ENCODE measurements around the gene NUP205.

NUP205 gene

DNA sequence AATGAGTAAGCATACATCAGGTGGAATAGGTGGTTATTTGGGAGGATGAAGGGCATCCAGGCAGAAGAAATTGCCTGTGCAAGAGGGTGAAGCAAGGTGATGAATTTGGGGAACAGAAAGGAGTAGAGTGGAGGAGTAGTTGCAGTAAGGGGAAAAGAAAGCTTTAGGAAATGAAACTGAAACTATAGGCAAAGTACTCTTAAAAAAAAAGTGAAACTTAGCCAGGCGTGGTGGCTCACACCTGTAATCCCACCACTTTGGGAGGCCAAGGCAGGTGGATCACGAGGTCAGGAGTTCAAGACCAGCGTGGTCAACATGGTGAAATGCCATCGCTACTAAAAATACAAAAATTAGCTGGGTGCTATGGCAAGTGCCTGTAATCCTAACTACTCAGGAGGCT, 17.6 kb downstream of the NUP205 start:
- no peak overlapping the region for H3K27ac ChIP-seq (ENCODE audit: low read depth in 2 of 2, low read length in 2 of 2)
- H3K4me3 ChIP-seq (ENCODE audit: low read length in 2 of 2): no peak overlapping the region
- no peaks in the 10 kb centered on the region for H3K9me3 ChIP-seq (ENCODE audit: control insufficient read depth in 2 of 2, low read length in 2 of 2)
- peaks cover 59 to 60% of the 10 kb centered on the region in 2 donors for H3K36me3 ChIP-seq (ENCODE audit: control insufficient read depth in 2 of 2, insufficient read depth in 2 of 2, low read length in 2 of 2)
- H3K27me3 ChIP-seq (ENCODE audit: control insufficient read depth in 2 of 2, insufficient read depth in 2 of 2, low read length in 2 of 2): no peaks in the 10 kb centered on the region
- no peak overlapping the region for H3K9ac ChIP-seq (ENCODE audit: low read depth in 1 of 2, low read length in 2 of 2)
- H3K4me1 ChIP-seq (ENCODE audit: control insufficient read depth in 2 of 2, insufficient read depth in 2 of 2, low read length in 2 of 2): no peaks in the 10 kb centered on the region

DNA sequence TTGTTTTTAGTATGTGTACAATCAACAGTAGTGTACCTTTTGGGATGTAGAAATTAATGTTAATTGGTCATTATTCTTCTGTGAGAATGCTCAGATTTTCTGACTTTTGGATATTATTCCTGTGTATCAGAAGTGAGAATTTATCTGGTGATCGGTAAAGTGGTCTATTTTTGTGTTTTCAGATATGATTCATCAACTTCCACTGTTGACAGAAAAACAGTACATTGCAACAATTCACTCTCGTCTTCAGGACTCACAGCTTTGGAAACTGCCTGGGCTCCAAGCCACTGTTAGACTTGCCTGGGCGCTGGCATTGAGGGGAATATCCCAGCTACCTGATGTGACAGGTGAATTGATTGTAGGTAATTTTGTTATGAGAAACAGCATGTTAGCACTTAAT, 20.9 kb downstream of the NUP205 start:
- Histone ChIP-seq H3K27me3 (ENCODE audit: control insufficient read depth in 2 of 2, insufficient read depth in 2 of 2, low read length in 2 of 2) (no peaks in the 10 kb centered on the region), H3K4me1 (ENCODE audit: control insufficient read depth in 2 of 2, insufficient read depth in 2 of 2, low read length in 2 of 2) (no peaks in the 10 kb centered on the region), H3K9ac (ENCODE audit: low read depth in 1 of 2, low read length in 2 of 2) (no peak overlapping the region), H3K9me3 (ENCODE audit: control insufficient read depth in 2 of 2, low read length in 2 of 2) (no peaks in the 10 kb centered on the region), H3K27ac (ENCODE audit: low read depth in 2 of 2, low read length in 2 of 2) (no peak overlapping the region), H3K4me3 (ENCODE audit: low read length in 2 of 2) (no peak overlapping the region), H3K36me3 (ENCODE audit: control insufficient read depth in 2 of 2, insufficient read depth in 2 of 2, low read length in 2 of 2) (peaks cover 61 to 62% of the 10 kb centered on the region in 2 donors)

DNA sequence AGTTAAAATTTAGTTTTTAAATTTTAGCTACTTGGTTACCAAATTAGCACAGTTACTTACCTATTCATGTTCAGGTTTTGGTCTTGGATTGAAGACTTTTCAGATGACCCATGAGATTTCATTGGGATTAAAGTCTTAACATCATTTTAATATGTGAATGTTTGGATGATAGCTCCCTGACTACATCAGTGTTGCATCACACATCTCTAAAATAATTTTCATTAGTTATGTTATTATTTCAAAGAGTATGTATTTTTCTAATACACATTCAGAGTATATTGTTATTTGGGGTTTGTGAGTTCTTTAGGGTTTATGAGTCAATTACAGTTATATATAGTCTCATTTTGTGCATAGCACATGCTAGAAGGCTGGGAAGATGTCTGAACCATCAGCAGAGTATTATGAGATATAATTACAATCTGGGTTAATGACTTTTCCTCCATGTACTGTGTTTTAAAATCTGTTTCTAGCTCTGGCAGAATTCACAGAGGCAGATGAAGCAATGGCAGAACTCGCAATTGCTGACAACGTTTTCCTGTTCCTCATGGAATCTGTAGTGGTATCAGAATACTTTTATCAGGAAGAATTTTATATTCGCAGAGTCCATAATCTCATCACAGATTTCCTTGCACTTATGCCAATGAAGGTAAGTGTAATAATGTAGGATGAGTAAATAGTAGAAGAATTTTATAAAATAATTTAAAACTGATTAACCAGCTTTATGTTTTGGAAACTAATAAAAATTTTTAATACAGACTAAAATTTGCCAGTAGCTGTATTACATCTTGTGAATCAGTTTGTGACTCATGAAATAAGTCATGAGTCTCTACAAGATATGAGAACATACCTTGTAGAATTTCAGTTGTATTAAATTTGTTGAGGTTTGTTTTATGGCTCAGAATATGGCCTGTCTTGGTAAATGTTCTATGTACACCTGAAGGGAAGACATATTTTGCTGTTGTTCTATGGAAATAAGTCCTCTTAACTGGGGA, 26.9 kb downstream of the NUP205 start:
- H3K9me3 ChIP-seq (ENCODE audit: control insufficient read depth in 2 of 2, low read length in 2 of 2): no peaks in the 10 kb centered on the region
- no peak overlapping the region for H3K27ac ChIP-seq (ENCODE audit: low read depth in 2 of 2, low read length in 2 of 2)
- H3K4me3 ChIP-seq (ENCODE audit: low read length in 2 of 2): no peak overlapping the region
- H3K4me1 ChIP-seq (ENCODE audit: control insufficient read depth in 2 of 2, insufficient read depth in 2 of 2, low read length in 2 of 2): no peaks in the 10 kb centered on the region
- H3K27me3 ChIP-seq (ENCODE audit: control insufficient read depth in 2 of 2, insufficient read depth in 2 of 2, low read length in 2 of 2): no peaks in the 10 kb centered on the region
- no peak overlapping the region for H3K9ac ChIP-seq (ENCODE audit: low read depth in 1 of 2, low read length in 2 of 2)
- peaks cover 28 to 43% of the 10 kb centered on the region in 2 donors for H3K36me3 ChIP-seq (ENCODE audit: control insufficient read depth in 2 of 2, insufficient read depth in 2 of 2, low read length in 2 of 2)

DNA sequence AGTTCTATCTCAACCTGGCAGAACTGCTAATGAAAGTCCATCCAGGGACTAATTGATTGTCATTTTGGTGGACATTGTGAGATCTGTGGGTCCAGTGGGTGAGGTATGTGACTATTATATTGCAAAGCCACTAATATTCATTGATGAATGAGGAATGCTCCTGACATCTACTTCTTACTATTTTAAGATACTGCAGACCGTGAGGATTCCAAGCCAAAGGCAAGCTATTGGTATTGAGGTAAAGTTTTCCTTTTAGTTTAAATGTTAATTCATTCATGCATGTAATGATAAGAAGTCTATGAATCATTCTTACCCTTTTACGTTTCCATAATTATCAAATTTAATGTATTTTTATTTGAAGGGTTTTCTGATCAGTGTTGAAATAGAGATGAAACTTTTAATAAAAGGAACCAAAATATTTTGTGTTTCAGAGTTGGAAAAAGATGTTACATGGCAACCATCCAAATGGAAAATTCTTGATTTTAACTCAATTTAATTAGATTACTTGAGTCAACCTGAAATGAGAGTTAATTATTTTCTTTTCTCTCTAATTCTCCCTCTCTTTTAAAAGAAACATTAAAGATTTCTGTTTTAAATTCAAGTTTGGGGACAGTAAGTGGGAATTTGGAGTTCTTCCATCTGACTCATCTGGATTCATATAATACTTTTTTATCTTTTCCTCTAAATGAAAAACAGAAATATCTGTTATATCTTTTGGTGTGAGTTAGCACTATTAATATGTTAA, 39.6 kb downstream of the NUP205 start:
- H3K36me3 ChIP-seq (ENCODE audit: control insufficient read depth in 2 of 2, insufficient read depth in 2 of 2, low read length in 2 of 2): peaks cover 35 to 38% of the 10 kb centered on the region in 2 donors
- no peaks in the 10 kb centered on the region for H3K4me1 ChIP-seq (ENCODE audit: control insufficient read depth in 2 of 2, insufficient read depth in 2 of 2, low read length in 2 of 2)
- no peak overlapping the region for H3K4me3 ChIP-seq (ENCODE audit: low read length in 2 of 2)
- H3K9ac ChIP-seq (ENCODE audit: low read depth in 1 of 2, low read length in 2 of 2): no peak overlapping the region
- no peaks in the 10 kb centered on the region for H3K9me3 ChIP-seq (ENCODE audit: control insufficient read depth in 2 of 2, low read length in 2 of 2)
- no peak overlapping the region for H3K27ac ChIP-seq (ENCODE audit: low read depth in 2 of 2, low read length in 2 of 2)
- H3K27me3 ChIP-seq (ENCODE audit: control insufficient read depth in 2 of 2, insufficient read depth in 2 of 2, low read length in 2 of 2): no peaks in the 10 kb centered on the region

DNA sequence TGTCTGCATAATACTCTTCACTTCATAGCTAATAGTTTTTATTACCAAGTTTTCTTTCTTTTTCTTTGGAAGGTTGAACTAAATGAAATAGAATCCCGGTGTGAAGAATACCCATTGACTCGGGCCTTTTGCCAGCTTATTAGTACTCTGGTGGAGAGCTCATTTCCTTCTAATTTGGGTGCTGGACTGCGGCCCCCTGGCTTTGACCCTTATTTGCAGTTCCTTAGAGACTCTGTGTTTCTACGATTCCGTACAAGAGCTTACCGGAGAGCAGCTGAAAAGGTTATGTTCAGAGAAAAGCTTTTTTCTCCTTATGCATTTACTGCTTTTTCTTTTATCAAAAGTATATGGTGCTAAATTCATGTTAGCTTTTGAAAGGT, 40.2 kb downstream of the NUP205 start:
- Histone ChIP-seq H3K9ac (ENCODE audit: low read depth in 1 of 2, low read length in 2 of 2) (no peak overlapping the region), H3K4me3 (ENCODE audit: low read length in 2 of 2) (no peak overlapping the region), H3K27ac (ENCODE audit: low read depth in 2 of 2, low read length in 2 of 2) (no peak overlapping the region), H3K36me3 (ENCODE audit: control insufficient read depth in 2 of 2, insufficient read depth in 2 of 2, low read length in 2 of 2) (peaks cover 29 to 37% of the 10 kb centered on the region in 2 donors), H3K4me1 (ENCODE audit: control insufficient read depth in 2 of 2, insufficient read depth in 2 of 2, low read length in 2 of 2) (no peaks in the 10 kb centered on the region), H3K9me3 (ENCODE audit: control insufficient read depth in 2 of 2, low read length in 2 of 2) (no peaks in the 10 kb centered on the region), H3K27me3 (ENCODE audit: control insufficient read depth in 2 of 2, insufficient read depth in 2 of 2, low read length in 2 of 2) (no peaks in the 10 kb centered on the region)

DNA sequence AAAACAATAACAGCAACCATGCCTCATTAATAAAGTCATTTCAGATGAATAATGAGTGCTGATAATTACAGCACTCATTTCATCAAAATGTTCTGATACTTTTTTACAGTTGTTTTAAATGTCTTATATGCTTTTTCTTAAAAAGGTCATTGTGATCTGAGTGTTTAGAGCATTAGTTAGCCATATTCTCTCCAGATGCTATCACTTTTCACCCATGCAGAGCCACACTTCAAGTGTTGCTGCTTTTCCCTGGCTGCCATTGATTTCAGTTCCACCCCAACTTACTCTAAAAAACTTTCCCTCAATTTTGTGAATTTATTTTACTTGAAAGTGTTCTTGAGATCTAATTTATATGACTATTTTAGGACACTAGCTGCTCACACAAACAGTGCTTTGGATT, 41.8 kb downstream of the NUP205 start:
- no peaks in the 10 kb centered on the region for H3K9me3 ChIP-seq (ENCODE audit: control insufficient read depth in 2 of 2, low read length in 2 of 2)
- H3K9ac ChIP-seq (ENCODE audit: low read depth in 1 of 2, low read length in 2 of 2): no peak overlapping the region
- H3K27me3 ChIP-seq (ENCODE audit: control insufficient read depth in 2 of 2, insufficient read depth in 2 of 2, low read length in 2 of 2): no peaks in the 10 kb centered on the region
- no peak overlapping the region for H3K27ac ChIP-seq (ENCODE audit: low read depth in 2 of 2, low read length in 2 of 2)
- H3K4me1 ChIP-seq (ENCODE audit: control insufficient read depth in 2 of 2, insufficient read depth in 2 of 2, low read length in 2 of 2): no peaks in the 10 kb centered on the region
- no peak overlapping the region for H3K4me3 ChIP-seq (ENCODE audit: low read length in 2 of 2)
- peaks cover 18 to 36% of the 10 kb centered on the region in 2 donors for H3K36me3 ChIP-seq (ENCODE audit: control insufficient read depth in 2 of 2, insufficient read depth in 2 of 2, low read length in 2 of 2)

DNA sequence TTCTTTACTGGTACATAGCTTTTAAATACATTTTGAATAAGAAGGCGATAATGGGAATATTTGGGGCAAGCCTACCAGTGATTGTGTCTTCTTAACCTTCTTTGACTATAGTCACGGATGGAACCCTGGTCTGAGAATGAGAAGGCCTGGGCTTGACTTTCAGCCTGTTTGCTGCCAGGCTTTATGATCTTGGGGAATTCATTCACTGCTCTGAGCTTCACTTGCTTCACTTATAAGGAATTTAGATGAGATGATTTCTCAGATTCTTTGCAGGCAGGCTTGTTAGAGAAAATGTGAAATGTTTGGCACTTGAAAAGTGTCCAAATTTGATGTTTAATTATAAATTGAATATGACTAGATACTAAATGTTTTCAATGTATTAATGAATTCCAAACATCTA, 42.5 kb downstream of the NUP205 start:
- Histone ChIP-seq H3K36me3 (ENCODE audit: control insufficient read depth in 2 of 2, insufficient read depth in 2 of 2, low read length in 2 of 2) (peaks cover 19 to 35% of the 10 kb centered on the region in 2 donors), H3K27ac (ENCODE audit: low read depth in 2 of 2, low read length in 2 of 2) (no peak overlapping the region), H3K9me3 (ENCODE audit: control insufficient read depth in 2 of 2, low read length in 2 of 2) (no peaks in the 10 kb centered on the region), H3K4me1 (ENCODE audit: control insufficient read depth in 2 of 2, insufficient read depth in 2 of 2, low read length in 2 of 2) (no peaks in the 10 kb centered on the region), H3K27me3 (ENCODE audit: control insufficient read depth in 2 of 2, insufficient read depth in 2 of 2, low read length in 2 of 2) (no peaks in the 10 kb centered on the region), H3K4me3 (ENCODE audit: low read length in 2 of 2) (no peak overlapping the region), H3K9ac (ENCODE audit: low read depth in 1 of 2, low read length in 2 of 2) (no peak overlapping the region)

DNA sequence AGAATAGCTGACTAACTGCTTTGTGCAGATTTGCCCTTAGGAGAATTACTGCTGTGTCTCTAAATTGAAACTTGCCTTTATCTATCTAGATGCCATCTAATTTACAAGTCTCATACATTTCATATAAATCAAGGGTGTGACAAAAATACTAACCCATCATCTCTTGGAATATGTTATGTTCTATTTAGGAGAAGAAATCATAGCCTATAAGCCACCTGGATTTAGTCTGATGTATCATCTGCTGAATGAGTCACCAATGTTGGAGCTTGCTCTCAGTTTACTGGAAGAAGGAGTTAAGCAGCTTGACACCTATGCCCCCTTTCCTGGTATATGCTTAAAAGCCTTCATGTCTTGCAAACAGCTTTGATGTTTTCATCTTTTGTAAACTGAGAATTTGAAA, 43.5 kb downstream of the NUP205 start:
- Histone ChIP-seq H3K27ac (ENCODE audit: low read depth in 2 of 2, low read length in 2 of 2) (no peak overlapping the region), H3K4me1 (ENCODE audit: control insufficient read depth in 2 of 2, insufficient read depth in 2 of 2, low read length in 2 of 2) (no peaks in the 10 kb centered on the region), H3K9ac (ENCODE audit: low read depth in 1 of 2, low read length in 2 of 2) (no peak overlapping the region), H3K36me3 (ENCODE audit: control insufficient read depth in 2 of 2, insufficient read depth in 2 of 2, low read length in 2 of 2) (peaks cover 21 to 40% of the 10 kb centered on the region in 2 donors), H3K27me3 (ENCODE audit: control insufficient read depth in 2 of 2, insufficient read depth in 2 of 2, low read length in 2 of 2) (no peaks in the 10 kb centered on the region), H3K4me3 (ENCODE audit: low read length in 2 of 2) (no peak overlapping the region), H3K9me3 (ENCODE audit: control insufficient read depth in 2 of 2, low read length in 2 of 2) (no peaks in the 10 kb centered on the region)

DNA sequence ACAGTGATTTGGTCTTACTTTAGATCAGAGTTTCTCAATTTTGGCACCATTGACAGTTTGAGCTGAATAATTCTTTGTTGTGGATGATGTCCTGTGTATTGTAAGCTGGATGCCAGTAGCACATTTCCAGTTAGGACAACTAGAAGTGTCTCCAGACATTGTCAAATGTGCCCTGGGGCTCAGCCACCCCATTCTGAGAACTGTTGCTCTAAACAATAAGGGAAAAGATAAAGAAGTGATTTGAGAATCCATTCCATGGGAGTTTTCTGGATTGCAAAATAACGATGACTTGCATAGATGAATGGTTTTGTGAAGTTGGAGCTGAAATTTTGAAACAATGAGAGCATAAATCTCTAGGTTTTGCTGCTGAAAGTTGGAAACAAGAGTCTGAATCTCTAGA, 44.6 kb downstream of the NUP205 start:
- no peak overlapping the region for H3K27ac ChIP-seq (ENCODE audit: low read depth in 2 of 2, low read length in 2 of 2)
- H3K4me1 ChIP-seq (ENCODE audit: control insufficient read depth in 2 of 2, insufficient read depth in 2 of 2, low read length in 2 of 2): no peaks in the 10 kb centered on the region
- H3K9me3 ChIP-seq (ENCODE audit: control insufficient read depth in 2 of 2, low read length in 2 of 2): no peaks in the 10 kb centered on the region
- H3K27me3 ChIP-seq (ENCODE audit: control insufficient read depth in 2 of 2, insufficient read depth in 2 of 2, low read length in 2 of 2): no peaks in the 10 kb centered on the region
- H3K9ac ChIP-seq (ENCODE audit: low read depth in 1 of 2, low read length in 2 of 2): no peak overlapping the region
- H3K36me3 ChIP-seq (ENCODE audit: control insufficient read depth in 2 of 2, insufficient read depth in 2 of 2, low read length in 2 of 2): peaks cover 31 to 51% of the 10 kb centered on the region in 2 donors
- H3K4me3 ChIP-seq (ENCODE audit: low read length in 2 of 2): no peak overlapping the region

DNA sequence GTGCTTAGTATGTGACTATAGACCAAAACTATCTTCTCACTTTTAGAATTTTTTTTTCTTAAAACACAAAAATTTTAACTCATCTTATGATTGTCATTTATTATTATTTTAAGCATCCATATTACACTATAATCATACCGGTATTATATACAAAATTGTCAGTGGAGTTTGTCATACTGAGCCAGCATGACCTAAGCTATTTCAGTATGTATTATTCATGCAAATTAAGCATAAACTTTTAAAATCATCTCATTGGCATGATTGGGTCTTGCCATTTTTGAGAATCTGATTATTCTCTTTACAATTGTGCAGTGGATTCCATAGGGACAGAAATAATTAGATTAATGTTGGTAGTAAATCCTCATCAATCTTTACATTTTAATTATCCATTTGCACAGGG, 58.4 kb downstream of the NUP205 start:
- H3K4me3 ChIP-seq (ENCODE audit: low read length in 2 of 2): no peak overlapping the region
- H3K4me1 ChIP-seq (ENCODE audit: control insufficient read depth in 2 of 2, insufficient read depth in 2 of 2, low read length in 2 of 2): no peaks in the 10 kb centered on the region
- no peak overlapping the region for H3K9ac ChIP-seq (ENCODE audit: low read depth in 1 of 2, low read length in 2 of 2)
- H3K36me3 ChIP-seq (ENCODE audit: control insufficient read depth in 2 of 2, insufficient read depth in 2 of 2, low read length in 2 of 2): peaks cover 25 to 51% of the 10 kb centered on the region in 2 donors
- H3K27ac ChIP-seq (ENCODE audit: low read depth in 2 of 2, low read length in 2 of 2): no peak overlapping the region
- H3K27me3 ChIP-seq (ENCODE audit: control insufficient read depth in 2 of 2, insufficient read depth in 2 of 2, low read length in 2 of 2): no peaks in the 10 kb centered on the region
- no peaks in the 10 kb centered on the region for H3K9me3 ChIP-seq (ENCODE audit: control insufficient read depth in 2 of 2, low read length in 2 of 2)
